HL-60 (cell line): ENCODE measurements around the gene TMED8.

Experiments used
- DNase-seq, 2 experiments: peaks; one replicate each; pipeline ENCODE4 v3.0.0-alpha.2; 2010 to 2020; ENCODE audit warnings: low read depth in 1 of 2, low spot score in 1 of 2
- H3K27ac ChIP-seq: fragments of 250-450 bp; sonication (Bioruptor Pico); replicated peaks from 2 replicates; pipeline ENCODE4 v1.5.1; 2020; ENCODE audit warnings: mild to moderate bottlenecking, moderate library complexity
- H3K27me3 ChIP-seq: fragments of 250-450 bp; sonication (Bioruptor Pico); 2 replicates; pipeline ENCODE4 v1.5.1; 2021; ENCODE audit warnings: mild to moderate bottlenecking, moderate library complexity; ENCODE audit not compliant: insufficient read depth, poor library complexity, severe bottlenecking
- H3K4me3 ChIP-seq: replicated peaks from 2 replicates; pipeline ENCODE4 v1.5.1; 2011; ENCODE audit warnings: mild to moderate bottlenecking, control low read depth, low read length; ENCODE audit not compliant: insufficient read depth
- GABPA ChIP-seq: IDR thresholded peaks from 2 replicates; pipeline ENCODE4 v1.6.1; 2012; ENCODE audit warnings: low read depth
- POLR2AphosphoS5 ChIP-seq: IDR thresholded peaks from 2 replicates; pipeline ENCODE4 v1.6.1; 2012; ENCODE audit warnings: low read depth
- SPI1 ChIP-seq: IDR thresholded peaks from 2 replicates; pipeline ENCODE4 v1.6.1; 2012; ENCODE audit warnings: low read depth, mild to moderate bottlenecking, borderline replicate concordance
- TF ChIP-seq, protein P1 (sequence below): IDR thresholded peaks from 2 replicates; pipeline ENCODE4 v1.6.1; 2012; ENCODE audit warnings: low read depth; ENCODE audit not compliant: insufficient replicate concordance
- TF ChIP-seq, protein P2 (sequence below): IDR thresholded peaks from one replicate; pipeline ENCODE4 v1.5.1; 2011; ENCODE audit warnings: low read length, control low read depth, inconsistent platforms; ENCODE audit not compliant: insufficient read depth

Gene TMED8

DNA sequence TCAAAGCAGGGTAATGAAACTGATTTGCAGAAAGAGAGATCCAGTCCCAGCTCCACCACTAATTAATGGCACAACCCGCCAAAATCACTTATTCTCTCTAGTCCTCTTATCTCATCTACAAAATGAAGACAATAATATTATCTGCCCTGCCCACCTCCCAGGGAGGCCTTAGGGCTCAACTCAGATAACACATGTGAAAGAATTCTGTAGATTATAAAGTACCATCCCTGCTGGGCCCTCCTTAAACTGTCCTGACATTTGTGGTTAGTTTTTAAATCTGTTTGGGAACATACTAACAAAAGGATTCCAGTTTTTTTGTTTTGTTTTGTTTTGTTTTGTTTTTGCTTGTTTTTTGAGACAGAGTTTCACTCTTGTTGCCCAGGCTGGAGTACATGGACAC, 63.5 kb downstream of the TMED8 start:
- Histone ChIP-seq H3K27me3 (no peaks in the 10 kb centered on the region), H3K4me3 (no peak overlapping the region), H3K27ac (no peak overlapping the region)
- no peak for DNase-seq
- no peak for TF ChIP-seq SPI1

DNA sequence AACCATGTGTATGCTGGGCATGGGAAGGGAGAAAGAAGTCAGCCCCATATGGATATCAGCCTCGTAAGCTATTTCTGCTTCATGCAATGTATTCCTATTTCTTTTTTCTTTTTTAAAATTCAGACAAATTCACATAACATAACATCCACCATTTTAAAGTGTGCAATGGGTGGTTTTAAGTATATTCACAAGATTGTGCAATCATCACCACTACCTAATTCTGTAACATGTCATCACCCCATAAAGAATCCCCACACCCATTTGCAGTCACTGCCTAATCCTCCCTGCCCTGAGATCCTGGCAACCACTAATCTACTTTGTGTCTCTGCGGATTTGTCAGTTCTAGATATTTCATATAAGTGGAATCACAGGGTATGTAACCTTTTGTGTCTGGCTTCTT, 65.7 kb downstream of the TMED8 start:
- no peak for DNase-seq
- no peak for TF ChIP-seq GABPA
- no peak for TF ChIP-seq SPI1
- Histone ChIP-seq H3K4me3 (no peak overlapping the region), H3K27ac (no peak overlapping the region), H3K27me3 (no peaks in the 10 kb centered on the region)

DNA sequence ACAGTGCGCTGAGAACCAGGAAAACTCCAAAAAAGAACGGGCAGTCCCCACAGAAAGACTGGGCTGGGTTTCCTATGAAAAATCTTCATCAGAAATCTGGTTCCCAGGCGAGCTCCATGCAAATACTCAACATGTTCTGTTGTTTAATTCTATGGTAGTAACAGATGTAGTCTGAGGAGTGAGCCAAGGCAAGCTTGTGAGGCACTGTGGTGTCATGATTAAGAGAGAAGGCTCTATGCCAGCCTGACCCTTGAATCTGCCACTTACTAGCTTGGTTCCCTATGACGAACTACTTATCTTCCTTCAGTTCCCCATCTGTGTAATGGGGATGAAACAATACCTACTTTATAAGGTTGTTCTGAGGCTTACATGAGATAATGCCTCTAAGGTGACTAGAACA, 66.9 kb downstream of the TMED8 start:
- Histone ChIP-seq H3K27ac (no peak overlapping the region), H3K27me3 (no peaks in the 10 kb centered on the region), H3K4me3 (no peak overlapping the region)
- TF ChIP-seq GABPA (no peak), SPI1 (no peak), POLR2AphosphoS5 (no peak)
- TF ChIP-seq, protein P1, sequence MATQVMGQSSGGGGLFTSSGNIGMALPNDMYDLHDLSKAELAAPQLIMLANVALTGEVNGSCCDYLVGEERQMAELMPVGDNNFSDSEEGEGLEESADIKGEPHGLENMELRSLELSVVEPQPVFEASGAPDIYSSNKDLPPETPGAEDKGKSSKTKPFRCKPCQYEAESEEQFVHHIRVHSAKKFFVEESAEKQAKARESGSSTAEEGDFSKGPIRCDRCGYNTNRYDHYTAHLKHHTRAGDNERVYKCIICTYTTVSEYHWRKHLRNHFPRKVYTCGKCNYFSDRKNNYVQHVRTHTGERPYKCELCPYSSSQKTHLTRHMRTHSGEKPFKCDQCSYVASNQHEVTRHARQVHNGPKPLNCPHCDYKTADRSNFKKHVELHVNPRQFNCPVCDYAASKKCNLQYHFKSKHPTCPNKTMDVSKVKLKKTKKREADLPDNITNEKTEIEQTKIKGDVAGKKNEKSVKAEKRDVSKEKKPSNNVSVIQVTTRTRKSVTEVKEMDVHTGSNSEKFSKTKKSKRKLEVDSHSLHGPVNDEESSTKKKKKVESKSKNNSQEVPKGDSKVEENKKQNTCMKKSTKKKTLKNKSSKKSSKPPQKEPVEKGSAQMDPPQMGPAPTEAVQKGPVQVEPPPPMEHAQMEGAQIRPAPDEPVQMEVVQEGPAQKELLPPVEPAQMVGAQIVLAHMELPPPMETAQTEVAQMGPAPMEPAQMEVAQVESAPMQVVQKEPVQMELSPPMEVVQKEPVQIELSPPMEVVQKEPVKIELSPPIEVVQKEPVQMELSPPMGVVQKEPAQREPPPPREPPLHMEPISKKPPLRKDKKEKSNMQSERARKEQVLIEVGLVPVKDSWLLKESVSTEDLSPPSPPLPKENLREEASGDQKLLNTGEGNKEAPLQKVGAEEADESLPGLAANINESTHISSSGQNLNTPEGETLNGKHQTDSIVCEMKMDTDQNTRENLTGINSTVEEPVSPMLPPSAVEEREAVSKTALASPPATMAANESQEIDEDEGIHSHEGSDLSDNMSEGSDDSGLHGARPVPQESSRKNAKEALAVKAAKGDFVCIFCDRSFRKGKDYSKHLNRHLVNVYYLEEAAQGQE = no peak
- TF ChIP-seq, protein P2, sequence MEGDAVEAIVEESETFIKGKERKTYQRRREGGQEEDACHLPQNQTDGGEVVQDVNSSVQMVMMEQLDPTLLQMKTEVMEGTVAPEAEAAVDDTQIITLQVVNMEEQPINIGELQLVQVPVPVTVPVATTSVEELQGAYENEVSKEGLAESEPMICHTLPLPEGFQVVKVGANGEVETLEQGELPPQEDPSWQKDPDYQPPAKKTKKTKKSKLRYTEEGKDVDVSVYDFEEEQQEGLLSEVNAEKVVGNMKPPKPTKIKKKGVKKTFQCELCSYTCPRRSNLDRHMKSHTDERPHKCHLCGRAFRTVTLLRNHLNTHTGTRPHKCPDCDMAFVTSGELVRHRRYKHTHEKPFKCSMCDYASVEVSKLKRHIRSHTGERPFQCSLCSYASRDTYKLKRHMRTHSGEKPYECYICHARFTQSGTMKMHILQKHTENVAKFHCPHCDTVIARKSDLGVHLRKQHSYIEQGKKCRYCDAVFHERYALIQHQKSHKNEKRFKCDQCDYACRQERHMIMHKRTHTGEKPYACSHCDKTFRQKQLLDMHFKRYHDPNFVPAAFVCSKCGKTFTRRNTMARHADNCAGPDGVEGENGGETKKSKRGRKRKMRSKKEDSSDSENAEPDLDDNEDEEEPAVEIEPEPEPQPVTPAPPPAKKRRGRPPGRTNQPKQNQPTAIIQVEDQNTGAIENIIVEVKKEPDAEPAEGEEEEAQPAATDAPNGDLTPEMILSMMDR = no peak
- no peak for DNase-seq

DNA sequence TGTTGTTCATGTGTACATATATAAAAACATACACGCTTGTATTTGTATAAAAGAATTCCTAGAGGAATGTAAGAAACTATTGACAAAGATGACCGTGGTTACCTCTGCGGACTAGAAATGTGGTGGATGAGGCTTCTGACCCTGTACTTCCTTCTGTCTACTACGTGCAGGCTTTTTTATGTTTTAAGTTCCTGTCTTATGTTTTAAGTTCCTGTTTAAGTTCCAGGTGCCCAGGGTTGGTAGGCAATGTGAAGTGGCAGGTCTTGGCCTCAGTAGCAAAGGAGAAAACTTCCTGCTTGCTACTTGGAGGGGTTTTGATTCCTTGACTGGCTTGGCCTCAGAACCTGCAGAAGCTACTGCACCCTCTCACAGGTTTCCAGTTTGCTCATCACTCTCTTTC, 67.8 kb downstream of the TMED8 start:
- peak in 1 of 2 experiments; percentile 44 for DNase-seq
- H3K27ac ChIP-seq = peak overlapping the region; percentile 35
- TF ChIP-seq SPI1 = peak; percentile 42; the same call in 1 of the 2 replicates
- TF ChIP-seq POLR2AphosphoS5 = no peak
- TF ChIP-seq, protein P2 = no peak
- TF ChIP-seq, protein P1 = no peak
- TF ChIP-seq GABPA = no peak
- no peaks in the 10 kb centered on the region for H3K27me3 ChIP-seq
- no peak overlapping the region for H3K4me3 ChIP-seq

DNA sequence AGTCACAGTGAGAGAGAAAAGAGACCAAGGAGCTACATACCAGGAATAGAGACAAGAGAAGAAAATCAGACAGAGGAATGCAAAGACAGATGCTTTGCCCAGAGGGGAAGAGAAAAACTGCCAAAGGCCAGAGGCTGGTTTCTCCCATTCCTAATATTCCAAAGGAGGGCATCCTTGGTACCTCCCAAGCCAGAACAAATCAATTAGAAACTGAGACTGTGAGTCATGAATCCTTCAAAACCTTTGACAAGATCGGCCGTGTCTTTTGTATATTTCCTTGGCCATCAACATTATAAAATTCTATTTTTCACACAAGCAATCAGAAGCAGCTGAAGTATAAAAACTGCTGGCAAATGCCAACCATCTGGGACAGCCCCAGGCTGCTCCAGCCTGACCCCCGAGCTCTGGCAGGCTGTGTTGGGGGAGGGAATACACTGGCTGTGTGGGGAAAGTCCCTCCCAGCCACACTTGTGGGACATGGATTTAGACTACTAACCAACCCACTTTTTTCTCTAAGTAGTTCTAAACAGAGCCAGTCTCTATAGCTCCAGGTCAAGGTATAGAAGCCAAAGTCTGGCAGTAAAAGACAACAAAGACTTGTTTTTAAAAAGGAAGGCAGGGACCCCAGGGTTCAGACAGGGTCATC, 69.9 kb downstream of the TMED8 start:
- TF ChIP-seq, protein P2 = no peak
- TF ChIP-seq, protein P1 = no peak
- TF ChIP-seq SPI1 = no peak
- no peaks in the 10 kb centered on the region for H3K27me3 ChIP-seq
- H3K27ac ChIP-seq = no peak overlapping the region
- no peak for DNase-seq
- no peak overlapping the region for H3K4me3 ChIP-seq
